Embryonic facial prominence (tissue), 1 donor: ENCODE measurements around the gene ICAM1.
A peak's percentile ranks its signal among the peaks of the same experiment; 100 is the strongest.

Experiments used
- DNase-seq: peaks from one replicate; pipeline ENCODE4 v3.0.0-alpha.2; 2016; ENCODE audit errors: extremely low spot score

ICAM1 gene

GRCh38 chr19:10321874-10322835 is 51.2 kb downstream of the ICAM1 start:
- DNase-seq: no peak

- no peak for DNase-seq
Measured at GRCh38 chr19:10325732-10326131, 54.8 kb downstream of the ICAM1 start.

DNA sequence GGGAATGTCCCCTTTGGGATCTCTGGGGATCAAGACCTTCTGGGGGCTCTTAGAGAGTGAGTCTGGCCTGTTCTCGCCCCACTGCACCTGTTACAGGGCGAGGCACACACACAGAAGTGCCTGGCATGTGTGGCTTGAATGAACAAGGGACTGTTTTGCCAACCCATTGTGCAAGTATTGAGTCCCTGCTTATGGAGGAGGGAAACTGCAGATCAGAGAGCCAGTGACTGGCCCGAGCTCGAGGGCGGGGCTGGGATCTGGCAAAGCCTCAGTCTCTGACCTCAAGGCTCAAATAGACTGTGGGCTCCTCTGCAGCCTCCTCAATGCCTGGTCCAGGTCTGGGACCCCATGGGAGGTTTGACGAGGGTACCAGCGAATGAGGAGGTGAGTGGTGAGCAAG is 56.9 kb downstream of the ICAM1 start:
- DNase-seq: no peak

GRCh38 chr19:10328558-10329429 is 57.9 kb downstream of the ICAM1 start:
- DNase-seq: no peak

DNA sequence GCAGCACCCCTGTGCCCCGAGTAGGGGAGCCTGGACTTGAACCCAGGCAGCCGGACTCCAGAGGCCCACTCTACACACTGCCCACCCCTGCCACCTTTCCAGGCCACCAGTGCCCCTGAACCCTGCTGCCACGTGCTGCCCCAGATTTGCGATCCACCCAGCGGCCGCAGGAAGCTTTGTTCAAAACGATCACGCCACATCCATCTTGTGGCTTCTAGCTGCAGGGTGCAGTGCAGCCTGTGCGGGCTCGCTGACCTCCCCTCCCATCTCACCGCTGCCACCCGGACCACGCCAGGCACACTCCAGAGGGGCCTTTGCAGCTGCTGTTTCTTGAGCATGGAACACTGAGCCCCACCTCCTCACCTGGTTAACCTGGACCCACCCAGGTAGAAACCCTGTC is 58.6 kb downstream of the ICAM1 start:
- DNase-seq: no peak

GRCh38 chr19:10332158-10332964 is 61.4 kb downstream of the ICAM1 start:
- DNase-seq: no peak

- peak; percentile 92 for DNase-seq
Measured at GRCh38 chr19:10332965-10333757, 62.2 kb downstream of the ICAM1 start, which contains the start of gene RAVER1. TSS of gene RAVER1 (minus strand) at chr19:10333529. CDS start at chr19:10333507, 22 bp downstream.

- DNase-seq: no peak
Measured at GRCh38 chr19:10333758-10334587, 63.1 kb downstream of the ICAM1 start.

DNA sequence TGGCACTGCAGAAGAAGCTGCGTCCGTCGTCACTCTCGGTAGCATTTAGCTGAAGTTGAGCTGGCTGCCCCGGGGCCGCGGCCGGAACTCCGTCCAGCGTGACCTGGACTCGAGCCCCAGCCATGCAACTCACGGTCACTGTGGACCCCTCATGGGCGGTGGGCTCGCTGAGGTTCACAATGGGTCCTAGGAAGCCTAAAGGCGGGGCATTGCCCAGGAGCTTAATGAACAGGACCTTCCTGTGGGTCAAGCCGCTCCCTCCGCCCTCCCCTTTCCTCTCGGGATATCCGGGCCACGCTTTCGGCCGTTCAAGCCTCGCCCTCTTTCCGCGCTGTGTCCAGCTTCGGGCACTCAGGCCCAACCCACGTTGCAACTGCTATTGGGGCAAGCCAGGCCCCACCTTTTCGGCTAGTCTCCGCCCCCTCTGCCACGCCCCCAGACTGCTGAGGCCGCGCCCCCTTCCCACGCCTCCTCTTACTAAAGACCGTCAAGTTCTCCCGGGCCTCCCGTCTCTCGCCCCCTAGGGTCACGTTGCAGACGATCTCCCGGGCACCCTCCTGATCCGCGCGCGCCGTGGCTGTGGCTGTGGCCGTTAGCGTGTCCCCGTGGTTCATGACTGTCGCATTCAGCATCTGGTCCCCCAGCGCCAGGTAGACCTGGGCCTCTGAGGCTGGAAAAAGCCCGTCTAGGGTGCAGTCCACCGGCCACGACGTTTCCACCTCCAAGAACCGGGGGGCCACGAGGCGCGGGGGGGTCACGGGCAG is 63.9 kb downstream of the ICAM1 start:
- DNase-seq: no peak

DNA sequence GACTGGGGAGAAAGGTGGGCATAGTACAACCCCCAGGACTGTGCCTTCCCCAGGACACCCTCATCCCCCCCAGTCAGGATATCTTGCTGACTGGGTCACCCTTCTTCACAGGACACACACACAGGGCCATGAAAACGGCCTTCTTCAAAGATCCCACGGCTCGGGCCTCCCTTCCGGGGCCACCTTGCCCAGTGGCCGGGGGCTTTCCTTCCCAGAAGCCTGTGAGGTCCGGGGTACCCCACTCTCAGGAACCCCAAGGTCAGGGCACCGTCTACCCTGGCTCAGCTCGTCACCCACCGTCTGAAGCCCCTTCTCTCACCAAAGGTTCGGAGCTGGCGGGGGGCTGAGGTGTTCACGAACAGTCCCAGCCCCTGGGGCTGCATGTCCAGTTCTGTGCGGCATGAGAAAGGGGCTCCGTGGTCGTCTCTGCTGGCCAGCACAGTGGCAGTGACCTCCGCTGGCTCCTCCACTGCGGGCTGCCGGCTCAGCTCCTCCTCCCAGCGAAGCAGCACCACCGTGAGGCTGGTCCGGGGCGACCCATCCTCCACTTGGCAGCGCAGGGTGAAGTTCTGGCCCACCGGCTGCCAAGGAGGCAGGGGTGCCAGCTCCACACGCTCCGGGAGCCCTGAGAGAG is 64.5 kb downstream of the ICAM1 start:
- no peak for DNase-seq
